ENCODE measurements around the gene TMEM72.

- TF ChIP-seq POLR2AphosphoS5 (IDR thresholded peaks at IDR 0.05; ENCODE audit: low read depth, low read length) (no peak), TAF1 (IDR thresholded peaks at IDR 0.05; ENCODE audit: low read depth, low read length) (no peak), POLR2A (IDR thresholded peaks at IDR 0.05; ENCODE audit: low read depth, low read length) (no peak)
These were observed 3.6 kb upstream of the TMEM72 start for GRCh38 chr10:44907556-44907955.

All from GM12891 (cell line).